ENCODE data around the gene GPR107.

GPR107 gene

GRCh38 chr9:130171226-130172148, 117.8 kb downstream of the GPR107 start:
- Histone ChIP-seq H3K36me3 (ENCODE audit: control insufficient read depth, insufficient read depth, low read length) (no peaks in the 10 kb centered on the region), H3K27me3 (replicated peaks; ENCODE audit: control insufficient read depth, insufficient read depth, low read length) (peaks cover 6% of the 10 kb centered on the region), H3K4me3 (replicated peaks; ENCODE audit: low read depth, low read length) (no peak overlapping the region)
- no peak for DNase-seq (ENCODE audit: extremely low read depth, insufficient read length)
- TF ChIP-seq, protein P1, sequence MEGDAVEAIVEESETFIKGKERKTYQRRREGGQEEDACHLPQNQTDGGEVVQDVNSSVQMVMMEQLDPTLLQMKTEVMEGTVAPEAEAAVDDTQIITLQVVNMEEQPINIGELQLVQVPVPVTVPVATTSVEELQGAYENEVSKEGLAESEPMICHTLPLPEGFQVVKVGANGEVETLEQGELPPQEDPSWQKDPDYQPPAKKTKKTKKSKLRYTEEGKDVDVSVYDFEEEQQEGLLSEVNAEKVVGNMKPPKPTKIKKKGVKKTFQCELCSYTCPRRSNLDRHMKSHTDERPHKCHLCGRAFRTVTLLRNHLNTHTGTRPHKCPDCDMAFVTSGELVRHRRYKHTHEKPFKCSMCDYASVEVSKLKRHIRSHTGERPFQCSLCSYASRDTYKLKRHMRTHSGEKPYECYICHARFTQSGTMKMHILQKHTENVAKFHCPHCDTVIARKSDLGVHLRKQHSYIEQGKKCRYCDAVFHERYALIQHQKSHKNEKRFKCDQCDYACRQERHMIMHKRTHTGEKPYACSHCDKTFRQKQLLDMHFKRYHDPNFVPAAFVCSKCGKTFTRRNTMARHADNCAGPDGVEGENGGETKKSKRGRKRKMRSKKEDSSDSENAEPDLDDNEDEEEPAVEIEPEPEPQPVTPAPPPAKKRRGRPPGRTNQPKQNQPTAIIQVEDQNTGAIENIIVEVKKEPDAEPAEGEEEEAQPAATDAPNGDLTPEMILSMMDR (IDR thresholded peaks at IDR 0.05; ENCODE audit: insufficient read depth, low read length, poor library complexity, severe bottlenecking) = no peak

DNA sequence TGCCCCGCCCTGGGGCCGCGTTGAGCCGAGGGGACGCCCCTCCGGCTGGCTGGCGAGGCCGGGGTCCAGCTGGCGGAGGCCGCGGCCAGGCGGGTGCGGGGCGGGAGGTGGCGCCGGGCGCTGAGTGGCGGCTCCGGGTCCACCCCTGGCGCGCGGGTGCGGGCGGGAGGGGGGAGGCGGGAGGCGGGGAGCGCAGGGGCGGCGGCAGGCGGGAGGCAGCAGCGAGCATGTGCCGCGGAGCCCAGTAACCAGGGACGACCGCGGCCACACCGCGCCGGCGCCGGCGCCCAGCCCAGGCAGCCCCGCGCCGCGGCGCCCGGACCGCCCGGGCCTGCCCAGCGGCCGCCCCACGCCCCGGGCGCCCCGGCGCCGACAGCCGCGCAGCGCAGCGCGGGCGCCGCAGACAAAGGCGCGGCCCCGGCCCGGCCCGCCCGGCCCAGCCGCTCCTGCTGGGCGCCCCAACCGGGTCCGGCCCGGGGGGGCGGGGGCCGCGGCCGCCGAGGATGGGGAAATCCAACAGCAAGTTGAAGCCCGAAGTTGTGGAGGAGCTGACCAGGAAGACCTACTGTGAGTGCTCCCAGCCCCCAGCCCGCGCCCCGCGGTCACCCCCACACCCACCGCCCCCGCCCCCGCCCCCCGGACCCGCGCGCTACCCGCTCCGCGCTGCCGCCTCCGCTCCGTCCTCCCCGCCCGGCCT, 118.6 kb downstream of the GPR107 start, which contains the start of gene NCS1:
NCS1 (plus strand) TSS at position 244 of the 697 bp plus-strand sequence; CDS start at position 504, 260 bp downstream.
- H3K4me3 ChIP-seq (replicated peaks; ENCODE audit: low read depth, low read length) = no peak within 1 kb of the TSS
- H3K27me3 ChIP-seq (replicated peaks; ENCODE audit: control insufficient read depth, insufficient read depth, low read length) = peaks cover 6% of the 10 kb centered on the region
- no peaks in the 10 kb centered on the region for H3K36me3 ChIP-seq (ENCODE audit: control insufficient read depth, insufficient read depth, low read length)
- TF ChIP-seq, protein P1 (IDR thresholded peaks at IDR 0.05; ENCODE audit: insufficient read depth, low read length, poor library complexity, severe bottlenecking) = no peak
- no peak for DNase-seq (ENCODE audit: extremely low read depth, insufficient read length)

DNA sequence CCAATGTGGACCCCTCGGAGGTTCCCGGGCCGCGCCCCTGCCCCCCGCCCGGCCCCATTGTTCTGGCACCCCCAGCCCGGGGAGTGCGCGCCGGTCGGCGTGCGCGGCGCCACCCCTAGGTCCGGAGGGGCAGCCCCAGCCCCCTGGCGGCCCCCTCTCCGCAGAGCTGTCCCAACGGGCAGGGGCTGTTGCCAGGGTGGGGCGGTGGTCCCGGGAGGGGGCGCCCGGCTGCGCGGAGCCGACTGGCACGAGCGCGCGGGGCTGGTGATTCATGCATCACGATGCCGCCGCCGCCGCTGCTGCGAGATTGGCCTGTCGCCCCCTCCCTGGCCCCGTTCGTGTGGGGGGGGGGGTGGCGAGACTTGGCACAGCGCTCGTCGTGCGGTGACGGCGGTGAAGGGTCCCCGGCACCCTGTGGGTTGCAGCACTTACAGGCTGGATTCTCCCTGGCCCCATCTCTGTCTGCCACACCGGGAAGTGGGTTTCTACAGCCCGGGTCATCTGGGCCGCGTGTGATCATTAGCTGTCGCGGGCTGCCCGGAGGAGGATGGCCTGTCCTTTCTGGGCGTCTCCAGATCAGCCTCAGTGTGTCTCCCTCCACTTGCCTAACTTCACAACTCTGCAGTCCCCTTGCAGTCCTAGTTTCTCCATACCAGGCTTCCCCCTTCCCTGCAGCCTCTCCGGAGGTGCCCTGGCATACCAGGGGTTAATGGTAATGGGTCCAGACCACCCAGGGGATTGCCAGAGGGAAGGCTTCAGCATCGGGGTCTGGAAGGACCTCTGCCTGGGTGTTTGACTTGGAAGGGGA, 119.4 kb downstream of the GPR107 start:
- H3K4me3 ChIP-seq (replicated peaks; ENCODE audit: low read depth, low read length) = no peak overlapping the region
- DNase-seq (ENCODE audit: extremely low read depth, insufficient read length) = no peak
- peaks cover 6% of the 10 kb centered on the region for H3K27me3 ChIP-seq (replicated peaks; ENCODE audit: control insufficient read depth, insufficient read depth, low read length)
- TF ChIP-seq, protein P1 (IDR thresholded peaks at IDR 0.05; ENCODE audit: insufficient read depth, low read length, poor library complexity, severe bottlenecking) = no peak
- no peaks in the 10 kb centered on the region for H3K36me3 ChIP-seq (ENCODE audit: control insufficient read depth, insufficient read depth, low read length)

DNA sequence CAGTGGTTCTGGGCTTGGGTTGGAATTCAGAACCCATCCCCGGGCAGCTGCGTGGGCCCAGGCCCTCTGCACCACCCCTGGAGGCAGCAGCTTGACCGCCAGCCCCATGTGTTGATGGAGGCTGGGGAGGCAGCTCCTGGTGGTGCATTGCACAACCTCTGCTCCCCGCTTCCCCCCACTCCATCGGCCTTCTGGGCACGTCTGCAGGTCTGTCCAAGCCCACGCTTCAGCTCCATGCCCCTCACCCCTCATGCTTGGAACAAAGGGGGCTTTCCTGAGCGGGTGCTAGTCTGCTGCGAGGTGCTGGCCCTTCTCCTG, 119.9 kb downstream of the GPR107 start:
- H3K36me3 ChIP-seq (ENCODE audit: control insufficient read depth, insufficient read depth, low read length) = no peaks in the 10 kb centered on the region
- peaks cover 6% of the 10 kb centered on the region for H3K27me3 ChIP-seq (replicated peaks; ENCODE audit: control insufficient read depth, insufficient read depth, low read length)
- TF ChIP-seq, protein P1 (IDR thresholded peaks at IDR 0.05; ENCODE audit: insufficient read depth, low read length, poor library complexity, severe bottlenecking) = no peak
- no peak overlapping the region for H3K4me3 ChIP-seq (replicated peaks; ENCODE audit: low read depth, low read length)
- no peak for DNase-seq (ENCODE audit: extremely low read depth, insufficient read length)

DNA sequence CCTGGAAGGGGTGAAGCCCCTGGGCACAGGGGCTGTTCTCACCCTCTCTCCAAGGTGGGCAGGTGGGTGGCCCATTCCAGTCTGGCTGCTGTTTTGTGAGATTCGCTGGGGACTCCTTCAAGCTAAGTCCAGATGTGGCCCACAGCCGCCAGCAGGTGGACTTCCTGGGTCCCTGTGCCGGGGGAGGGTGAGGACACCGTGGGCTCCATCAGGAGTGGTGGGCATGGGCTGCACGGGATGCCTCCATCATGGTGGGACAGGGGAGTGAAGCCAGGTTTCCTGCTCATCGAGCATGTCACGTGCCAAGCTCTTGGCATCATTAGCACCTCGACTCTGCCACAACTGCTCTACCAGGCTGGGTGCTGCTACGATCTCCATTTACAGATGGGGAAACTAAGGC, 120.3 kb downstream of the GPR107 start:
- H3K4me3 ChIP-seq (replicated peaks; ENCODE audit: low read depth, low read length) = no peak overlapping the region
- no peak for DNase-seq (ENCODE audit: extremely low read depth, insufficient read length)
- peaks cover 6% of the 10 kb centered on the region for H3K27me3 ChIP-seq (replicated peaks; ENCODE audit: control insufficient read depth, insufficient read depth, low read length)
- no peaks in the 10 kb centered on the region for H3K36me3 ChIP-seq (ENCODE audit: control insufficient read depth, insufficient read depth, low read length)
- TF ChIP-seq, protein P1 (IDR thresholded peaks at IDR 0.05; ENCODE audit: insufficient read depth, low read length, poor library complexity, severe bottlenecking) = no peak
